CD4-positive, alpha-beta T cell treated with Interleukin-15 for 1 hour (primary cell): ENCODE data around the gene KCNMA1.

Experiments used
- DNase-seq: peaks from one replicate; pipeline ENCODE4 v3.0.0-alpha.2; 2020

The KCNMA1 gene

DNA sequence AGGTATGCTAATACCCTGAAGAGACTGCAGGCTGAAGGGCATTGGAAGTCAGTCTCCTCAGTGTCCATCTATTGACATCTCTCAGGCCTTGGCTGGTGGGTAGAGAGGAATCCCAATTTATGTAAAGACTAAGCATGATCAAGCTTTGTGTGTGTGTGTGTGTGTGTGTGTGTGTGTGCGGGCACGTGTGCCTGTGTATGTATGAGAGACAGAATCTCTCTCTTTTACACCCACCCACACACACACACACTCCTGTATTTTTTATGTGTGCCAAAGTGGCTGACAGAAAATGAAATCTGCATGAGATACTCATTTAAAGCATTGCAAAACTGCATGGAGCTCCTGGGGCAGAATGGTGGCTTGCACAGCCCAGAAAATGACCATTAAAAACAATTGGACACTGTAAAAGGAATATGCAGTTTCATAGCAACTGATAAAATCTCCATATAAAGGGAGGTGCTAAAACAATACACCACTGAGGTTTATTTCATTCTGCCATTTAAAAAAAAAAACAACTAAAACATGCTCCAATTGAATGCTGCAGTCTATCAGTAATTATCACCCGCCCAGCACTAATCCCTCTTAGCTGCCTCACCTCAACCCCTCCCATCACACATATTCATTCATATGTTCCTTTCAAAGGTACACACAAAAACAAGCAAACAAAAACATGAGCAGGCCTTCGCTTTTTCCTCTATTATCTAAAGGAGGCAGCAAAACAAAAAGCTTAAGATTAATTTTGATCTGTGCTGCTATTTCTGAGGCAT, 385.0 kb downstream of the KCNMA1 start:
- no peak for DNase-seq

- DNase-seq: no peak
Measured at GRCh38 chr10:77251297-77252013, 386.2 kb downstream of the KCNMA1 start.

DNA sequence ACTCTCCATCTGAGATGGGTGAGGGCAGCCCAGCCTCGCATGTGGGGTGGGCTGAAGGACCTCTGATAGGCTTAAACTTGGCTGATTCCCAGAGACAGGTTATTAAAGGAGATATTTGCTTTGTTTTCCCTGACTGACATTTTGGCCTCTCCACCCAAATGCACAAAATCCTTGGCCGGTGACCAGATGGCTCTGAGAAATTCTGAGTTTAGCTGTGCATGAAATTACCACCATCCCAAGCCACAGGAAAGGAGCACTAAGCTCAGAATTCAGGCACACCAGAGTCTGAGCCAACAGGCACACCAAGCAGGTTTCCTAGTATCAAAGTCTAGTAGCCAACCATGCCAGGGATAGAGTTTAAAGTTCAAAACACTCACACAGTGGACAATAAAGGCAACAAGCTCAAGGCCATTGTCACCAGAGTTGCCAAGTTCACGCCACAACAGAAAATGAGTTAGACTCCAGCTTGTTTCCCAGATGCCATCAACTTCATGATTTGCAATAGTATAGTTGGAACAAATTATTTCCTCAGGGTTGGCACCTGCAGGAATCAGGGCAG, 387.6 kb downstream of the KCNMA1 start:
- no peak for DNase-seq

GRCh38 chr10:77248104-77248790, 389.4 kb downstream of the KCNMA1 start:
- no peak for DNase-seq

GRCh38 chr10:77247031-77247990, 390.3 kb downstream of the KCNMA1 start:
- no peak for DNase-seq

DNA sequence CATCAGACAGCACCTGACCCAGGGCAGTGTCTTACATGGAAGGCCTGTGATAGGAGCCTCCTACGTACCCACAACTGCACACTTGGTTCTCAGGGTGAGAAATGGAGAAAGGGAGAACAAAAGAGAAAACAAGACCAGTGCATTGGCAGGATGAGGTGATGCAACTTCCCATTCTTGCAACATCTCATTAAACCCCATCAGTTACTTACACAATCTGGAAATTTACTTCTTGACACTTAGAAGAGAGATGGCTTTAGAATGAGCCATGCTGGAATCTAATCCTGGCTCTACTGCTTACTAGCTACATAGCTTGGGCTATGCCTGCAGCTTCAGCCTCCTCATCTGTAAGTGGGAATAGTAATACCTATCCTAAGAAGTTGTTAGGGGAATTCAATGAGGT, 391.7 kb downstream of the KCNMA1 start:
- DNase-seq: no peak

DNA sequence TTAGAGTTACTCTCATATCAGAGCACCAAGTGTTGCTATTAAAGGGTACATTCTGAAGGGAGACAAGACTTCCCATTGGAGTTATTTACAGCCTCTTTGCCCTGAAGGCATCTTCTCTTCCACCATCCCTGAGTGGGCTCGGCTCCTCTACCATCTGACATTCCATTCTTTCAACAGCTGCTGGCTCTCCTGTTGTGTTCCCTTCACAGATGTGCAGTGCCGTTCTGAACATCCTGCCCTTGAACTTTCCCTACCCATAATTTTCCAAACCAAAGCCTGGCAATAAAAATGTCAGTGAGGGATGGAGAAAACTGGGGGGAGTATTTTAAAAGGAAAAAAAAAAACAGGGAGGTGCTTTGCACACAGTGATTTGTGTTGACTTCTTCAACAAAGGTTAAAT, 392.9 kb downstream of the KCNMA1 start:
- DNase-seq: no peak

GRCh38 chr10:77244286-77244685, 393.3 kb downstream of the KCNMA1 start:
- DNase-seq: no peak

DNA sequence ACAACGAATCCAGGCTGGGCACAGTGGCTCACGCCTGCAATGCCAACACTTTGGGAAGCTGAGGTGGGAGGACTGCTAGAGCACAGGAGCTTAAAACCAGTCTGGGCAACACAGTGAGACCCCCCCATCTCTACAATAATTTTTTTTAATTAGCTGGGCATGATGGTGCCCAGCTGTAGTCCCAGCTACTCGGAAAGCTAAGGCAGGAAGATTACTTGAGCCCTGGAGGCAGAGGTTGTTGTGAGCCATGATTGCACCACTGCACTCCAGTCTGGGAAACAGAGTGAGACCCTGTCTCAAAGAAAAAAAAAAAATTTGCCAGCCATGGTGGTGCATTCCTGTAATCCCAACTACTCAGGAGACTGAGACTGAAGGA, 396.3 kb downstream of the KCNMA1 start:
- DNase-seq: no peak

DNA sequence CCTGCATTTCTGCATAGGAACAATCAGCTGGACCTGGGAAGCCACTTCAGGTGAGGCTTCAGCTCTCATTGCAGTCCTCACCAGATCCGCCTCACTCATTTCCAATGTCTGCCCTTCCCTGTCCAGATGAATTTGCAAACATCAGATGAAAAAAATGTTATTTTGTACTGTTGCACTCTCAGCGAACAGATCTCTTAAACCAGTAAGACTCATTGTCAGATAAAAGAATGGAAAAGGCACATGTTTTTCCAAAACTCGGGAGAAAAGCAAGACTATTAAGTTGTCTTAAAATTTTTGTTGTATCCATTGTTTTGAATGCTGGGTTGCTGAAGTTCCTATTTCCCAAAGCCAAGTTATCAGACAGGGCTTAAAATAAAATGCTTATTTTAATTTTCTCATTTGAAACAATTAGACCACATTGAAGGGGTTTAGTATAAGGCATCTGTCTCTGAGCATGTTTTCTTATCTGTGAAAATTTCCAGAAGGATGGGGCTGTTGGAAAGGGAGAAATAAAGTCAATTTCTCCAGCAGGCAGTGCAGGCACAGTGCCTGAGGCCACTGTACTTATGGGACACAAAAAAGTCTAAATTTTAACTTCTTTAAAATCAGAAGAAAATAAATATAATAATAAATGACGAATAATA, 396.8 kb downstream of the KCNMA1 start:
- no peak for DNase-seq

DNA sequence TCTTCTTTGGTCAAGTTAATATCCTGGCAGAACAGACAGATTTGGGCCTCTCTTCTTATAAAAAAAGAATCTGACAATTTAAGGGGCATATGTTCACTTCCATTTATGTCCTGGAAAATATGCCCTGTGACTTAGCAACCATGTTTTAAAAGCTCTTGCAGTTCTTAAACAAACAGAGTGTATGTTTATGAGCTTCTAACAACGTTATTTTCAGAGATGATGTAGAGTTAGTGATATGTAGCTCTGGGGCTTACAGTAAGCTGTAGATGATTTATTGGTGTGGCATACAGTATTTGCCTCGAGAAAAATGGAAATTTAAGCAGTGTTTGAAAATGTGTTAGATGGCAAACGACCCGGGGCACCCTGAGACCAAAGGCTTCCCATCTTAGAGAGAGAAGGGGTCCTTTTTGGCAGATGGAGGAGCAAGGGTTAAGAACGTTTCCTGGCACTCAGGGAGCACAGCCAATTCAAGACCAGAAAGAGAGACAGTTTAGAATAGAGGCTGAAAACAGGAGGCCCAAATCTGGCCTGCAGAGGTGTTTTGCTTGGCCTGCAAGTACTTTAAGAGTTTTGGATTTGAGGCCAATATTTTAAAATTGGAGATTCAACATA, 397.5 kb downstream of the KCNMA1 start:
- DNase-seq: no peak

- no peak for DNase-seq
Measured at GRCh38 chr10:77237120-77237519, 400.5 kb downstream of the KCNMA1 start.

- DNase-seq: no peak
Measured at GRCh38 chr10:77236700-77237099, 400.9 kb downstream of the KCNMA1 start.

DNA sequence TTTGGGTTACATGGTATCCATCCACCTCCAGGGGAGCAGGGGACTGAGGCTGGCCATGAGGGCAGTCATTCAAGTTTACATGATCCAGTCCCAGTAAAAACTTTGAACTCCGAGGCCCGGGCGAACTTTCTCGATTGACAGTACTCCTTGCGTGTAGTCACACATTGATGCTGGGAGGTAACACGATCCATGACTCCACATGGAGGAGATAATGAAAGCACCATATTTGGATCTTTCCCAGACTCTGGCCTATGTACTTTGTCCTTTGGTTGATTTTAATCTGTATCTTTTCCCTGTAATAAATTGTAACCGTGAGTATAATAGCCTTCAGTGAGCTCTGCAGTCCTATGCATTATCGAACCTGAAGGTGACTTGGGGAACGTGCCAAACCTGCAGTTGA, 401.6 kb downstream of the KCNMA1 start:
- DNase-seq: no peak

GRCh38 chr10:77234599-77234998, 403.0 kb downstream of the KCNMA1 start:
- DNase-seq: no peak

- DNase-seq: no peak
Measured at GRCh38 chr10:77233466-77233865, 404.1 kb downstream of the KCNMA1 start.

DNA sequence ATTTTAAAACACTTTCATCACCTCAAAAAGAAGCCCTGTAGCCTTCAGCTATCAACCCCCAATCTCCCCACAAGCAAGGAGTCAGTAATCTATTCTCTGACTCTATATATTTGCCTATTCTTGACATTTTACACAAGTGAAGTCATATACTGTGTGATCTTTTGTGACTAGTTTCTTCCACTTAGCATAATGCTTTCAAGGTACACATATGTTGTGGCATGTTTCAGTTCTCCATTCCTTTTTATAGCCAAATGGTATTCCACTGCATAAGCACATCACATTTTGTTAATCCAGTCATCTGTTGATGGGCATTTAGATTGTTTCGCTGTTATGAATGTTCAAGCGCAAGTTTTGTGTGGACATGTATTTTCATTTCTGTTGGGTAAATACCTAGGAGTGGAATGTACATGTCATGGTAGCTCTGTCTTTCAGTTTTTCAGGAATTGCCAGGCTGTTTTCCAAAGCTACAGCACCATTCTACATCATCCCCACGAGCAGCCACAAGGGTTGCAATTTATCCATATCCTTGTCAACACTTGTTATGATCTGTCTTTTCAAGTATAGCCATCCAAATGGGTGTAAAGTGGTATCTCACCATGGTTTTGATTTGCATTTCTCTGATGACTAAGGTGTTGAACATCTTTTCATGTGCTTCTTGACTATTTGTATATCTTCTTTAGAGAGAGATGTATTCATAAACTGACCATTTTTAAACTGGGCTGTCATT, 405.6 kb downstream of the KCNMA1 start:
- DNase-seq: no peak

DNA sequence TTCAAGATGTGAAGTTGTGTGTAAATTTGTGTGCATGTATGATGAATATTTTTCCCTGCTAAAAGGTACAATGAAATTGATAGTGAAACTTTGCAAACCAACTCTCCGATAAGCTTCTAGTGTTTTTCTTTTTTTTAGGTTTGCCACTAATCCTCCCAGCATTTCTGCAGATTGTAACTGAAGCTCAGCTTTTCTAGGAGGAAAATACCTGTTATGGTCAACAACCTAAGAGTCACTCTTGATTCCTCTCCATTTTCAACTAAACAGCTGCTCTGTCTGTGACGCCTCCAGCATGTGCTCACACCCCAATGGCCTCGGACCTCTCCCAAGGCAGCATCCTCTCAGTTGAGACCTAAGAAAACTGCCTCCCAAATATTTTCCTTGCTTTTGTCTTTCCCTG, 406.2 kb downstream of the KCNMA1 start:
- DNase-seq: no peak

DNA sequence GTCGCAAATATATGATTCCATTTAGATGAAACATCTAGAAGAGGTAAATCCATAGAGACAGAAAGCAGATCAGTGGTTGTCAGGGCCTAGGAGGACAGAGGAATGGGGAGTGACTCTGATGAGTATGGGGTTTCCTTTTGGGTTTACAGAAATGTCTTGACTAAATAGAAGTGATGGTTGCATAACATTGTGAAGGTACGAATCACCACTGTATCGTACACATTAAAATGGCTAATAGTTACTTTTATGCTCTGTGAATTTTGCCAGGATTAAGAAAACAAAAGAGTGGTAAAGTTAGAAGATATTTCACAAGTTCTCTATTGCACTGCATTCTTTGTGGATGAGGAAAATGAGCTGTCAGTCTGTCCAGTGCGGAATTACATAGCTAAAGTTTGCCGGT, 407.4 kb downstream of the KCNMA1 start:
- DNase-seq: no peak

DNA sequence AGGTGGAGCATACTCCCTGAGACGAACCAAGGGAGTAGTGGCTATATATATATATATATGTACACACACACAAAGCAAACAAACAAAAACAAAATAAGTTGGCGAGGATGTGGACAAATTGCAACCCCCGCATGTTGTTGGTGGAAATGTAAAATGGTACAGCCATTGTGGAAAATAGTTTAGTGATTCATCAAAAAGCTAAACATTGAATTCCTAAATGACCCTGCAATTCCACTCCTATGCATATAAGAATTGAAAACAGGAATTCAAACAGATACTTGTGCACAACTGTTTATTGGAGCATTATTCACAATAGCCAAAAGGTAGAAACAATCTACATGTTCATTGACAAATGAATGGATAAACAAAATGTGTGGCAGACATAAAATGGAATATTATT, 407.9 kb downstream of the KCNMA1 start:
- no peak for DNase-seq

DNA sequence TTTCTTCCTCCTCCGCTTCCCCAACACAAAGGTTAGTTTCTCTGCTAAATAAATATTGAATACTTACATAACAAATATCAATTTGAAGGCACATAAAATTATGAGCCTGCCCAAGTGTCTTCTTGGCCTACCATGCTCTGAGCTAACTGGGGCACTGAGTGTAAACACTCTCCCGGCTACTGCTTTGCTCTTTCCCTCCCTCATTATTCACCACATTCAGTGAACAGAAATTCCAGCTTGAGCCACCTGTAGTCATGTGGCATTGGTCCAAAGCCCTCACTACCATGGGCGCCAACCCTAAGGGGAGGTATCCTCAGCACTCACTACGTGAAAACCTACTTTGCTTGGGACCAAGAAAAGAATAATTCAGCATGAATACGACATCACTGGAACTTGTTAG, 409.0 kb downstream of the KCNMA1 start:
- no peak for DNase-seq
